Activated B cell treated with CpG ODN at 0.5 μM for 24 hours (primary cell): Measurements from ENCODE around the gene LOC101059915.

ENCODE experiments used
- ATAC-seq: fragments of 200-7000 bp; cut with Tn5 transposase; one replicate; pipeline ENCODE4 v1.10.0; 2021; ENCODE audit warnings: low read depth, mild to moderate bottlenecking, moderate library complexity
- CTCF ChIA-PET: fragments of 350-600 bp; sonication (Branson Sonifier 250); formaldehyde crosslinking; loops from one replicate; lab custom pipeline; 2021; ENCODE audit warnings: antibody characterized with exemption; lab: Charles Lee
- POLR2A ChIA-PET: fragments of 350-600 bp; sonication (Branson Sonifier 250); formaldehyde crosslinking; loops from one replicate; lab custom pipeline; 2021; ENCODE audit warnings: antibody characterized with exemption; lab: Charles Lee
- DNase-seq: peaks from one replicate; pipeline ENCODE4 v3.0.0; 2022
- H3K27ac Mint-ChIP-seq: one replicate; pipeline ENCODE4 v1.8.0; 2020; ENCODE audit warnings: mixed read lengths
- H3K27me3 Mint-ChIP-seq: one replicate; pipeline ENCODE4 v1.8.0; 2021; ENCODE audit warnings: mixed read lengths
- H3K36me3 Mint-ChIP-seq: one replicate; pipeline ENCODE4 v1.8.0; 2021; ENCODE audit warnings: low read depth, mixed read lengths
- H3K4me1 Mint-ChIP-seq: one replicate; pipeline ENCODE4 v1.8.0; 2021; ENCODE audit warnings: mixed read lengths
- H3K4me3 Mint-ChIP-seq: one replicate; pipeline ENCODE4 v1.8.0; 2020; ENCODE audit warnings: mild to moderate bottlenecking, mixed read lengths
- H3K9me3 Mint-ChIP-seq: one replicate; pipeline ENCODE4 v1.8.0; 2020; ENCODE audit warnings: mixed read lengths
- CTCF ChIP-seq: fragments of 200-600 bp; IDR thresholded peaks from one replicate; pipeline ENCODE4 v1.8.0; 2022; ENCODE audit warnings: antibody characterized with exemption, mild to moderate bottlenecking
- intact Hi-C: fragments of 100-400 bp; cut with micrococcal nuclease; formaldehyde crosslinking; loops from one replicate; pipeline ENCODE4 v1.15.1; 2024

LOC101059915 gene

GRCh38 chrX:71627588-71628404, 39.5 kb upstream of the LOC101059915 start:
- ChIA-PET POLR2A (interaction anchor here (0.6 kb wide), 1 partner anchor 69 kb away, joined by 4 read pairs; no protein-coding TSS in a partner anchor), CTCF (no interaction called here)
- DNase-seq = no peak
- Mint-ChIP-seq H3K4me1 (peaks cover 43% of the 10 kb centered on the region), H3K27ac (no peak overlapping the region), H3K9me3 (no peaks in the 10 kb centered on the region), H3K27me3 (no peaks in the 10 kb centered on the region), H3K4me3 (no peak overlapping the region), H3K36me3 (no peaks in the 10 kb centered on the region)
- no peak for TF ChIP-seq CTCF
- intact Hi-C loops = no loop called here
- no peak for ATAC-seq

GRCh38 chrX:71629467-71629866, 37.9 kb upstream of the LOC101059915 start:
- peak; percentile 90 for ATAC-seq
- TF ChIP-seq CTCF = no peak
- no peaks in the 10 kb centered on the region for H3K27me3 Mint-ChIP-seq
- ChIA-PET POLR2A (interaction anchor here (1.3 to 1.8 kb wide), 2 partner anchors 10 to 12 kb away, joined by 3 to 14 read pairs; partner anchors contain the start of gene CXCR3), CTCF (no interaction called here)
- H3K9me3 Mint-ChIP-seq = no peaks in the 10 kb centered on the region
- H3K4me1 Mint-ChIP-seq = peaks cover 31% of the 10 kb centered on the region
- intact Hi-C loops = loop anchor here (1.0 kb wide), 1 partner anchor 10 kb away; no protein-coding TSS in a partner anchor
- no peak for DNase-seq
- H3K36me3 Mint-ChIP-seq = no peaks in the 10 kb centered on the region
- peak overlapping the region; percentile 52 for H3K4me3 Mint-ChIP-seq
- peak overlapping the region; percentile 72 for H3K27ac Mint-ChIP-seq

GRCh38 chrX:71632923-71633657, 34.3 kb upstream of the LOC101059915 start:
- H3K9me3 Mint-ChIP-seq = no peaks in the 10 kb centered on the region
- H3K4me3 Mint-ChIP-seq = no peak overlapping the region
- peaks cover 38% of the 10 kb centered on the region for H3K4me1 Mint-ChIP-seq
- H3K27ac Mint-ChIP-seq = no peak overlapping the region
- DNase-seq = no peak
- ChIA-PET CTCF (no interaction called here), POLR2A (interaction anchor here (0.5 to 1.4 kb wide), 2 partner anchors 10 to 63 kb away, joined by 3 to 4 read pairs; no protein-coding TSS in a partner anchor)
- intact Hi-C loops = no loop called here
- H3K36me3 Mint-ChIP-seq = no peaks in the 10 kb centered on the region
- no peak for TF ChIP-seq CTCF
- no peaks in the 10 kb centered on the region for H3K27me3 Mint-ChIP-seq
- no peak for ATAC-seq

GRCh38 chrX:71634366-71634765, 33.0 kb upstream of the LOC101059915 start:
- ChIA-PET POLR2A (interaction anchor here (0.5 kb wide), 1 partner anchor 187 kb away, joined by 6 read pairs; no protein-coding TSS in a partner anchor), CTCF (no interaction called here)
- no peak for TF ChIP-seq CTCF

More at GRCh38 chrX:71634366-71634765, 33.0 kb upstream of the LOC101059915 start:
- H3K27ac Mint-ChIP-seq = no peak overlapping the region
- H3K36me3 Mint-ChIP-seq = no peaks in the 10 kb centered on the region
- no peak for ATAC-seq
- no peaks in the 10 kb centered on the region for H3K9me3 Mint-ChIP-seq
- H3K4me3 Mint-ChIP-seq = no peak overlapping the region
- intact Hi-C loops = no loop called here
- H3K4me1 Mint-ChIP-seq = peaks cover 30% of the 10 kb centered on the region
- DNase-seq = no peak
- H3K27me3 Mint-ChIP-seq = no peaks in the 10 kb centered on the region
